Forelimb muscle (tissue), 1 donor: ENCODE results near the gene PROX1. TPM values are rescaled to one million over a fixed set of nuclear protein-coding genes. Genes with fewer than 3 reads are reported as not detected.
"Not testable (repeated sequence)": the region's sequence is repeated elsewhere in the genome, so short reads cannot be mapped to it uniquely, and the experiment has no call there.

ENCODE experiments used
- DNase-seq: peaks from one replicate; pipeline ENCODE4 v3.0.0-alpha.2; 2013; ENCODE audit warnings: low read depth
- polyA plus RNA-seq: library from polyadenylated mRNA; unstranded; fragments of 120-200 nt; gene quantifications from one replicate; pipeline ENCODE4 v1.2.1, GENCODE V29; 2013; ENCODE audit not compliant: insufficient read length

Gene PROX1
- polyA plus RNA-seq, 1 donor = 12.8 TPM

DNA sequence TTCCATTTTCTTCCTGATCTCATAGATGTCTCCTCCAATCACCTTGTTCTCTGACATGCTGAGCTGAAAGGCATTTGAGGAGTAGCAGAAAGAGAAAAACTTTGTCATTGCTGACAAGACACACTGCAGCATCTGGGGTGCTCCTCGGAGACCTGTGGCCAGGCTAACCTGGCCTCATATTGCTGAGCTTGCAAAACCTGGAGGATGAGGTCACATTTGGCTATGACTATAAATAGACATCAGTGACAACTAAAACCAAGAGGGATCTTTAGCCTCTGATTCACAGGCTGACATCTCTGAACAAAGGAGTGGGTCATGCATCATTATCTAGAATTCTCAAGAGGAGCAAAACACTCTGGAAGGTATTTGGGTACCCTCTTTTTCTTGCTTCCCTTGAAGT lies 83.7 kb downstream of the PROX1 start:
- DNase-seq = no peak

DNA sequence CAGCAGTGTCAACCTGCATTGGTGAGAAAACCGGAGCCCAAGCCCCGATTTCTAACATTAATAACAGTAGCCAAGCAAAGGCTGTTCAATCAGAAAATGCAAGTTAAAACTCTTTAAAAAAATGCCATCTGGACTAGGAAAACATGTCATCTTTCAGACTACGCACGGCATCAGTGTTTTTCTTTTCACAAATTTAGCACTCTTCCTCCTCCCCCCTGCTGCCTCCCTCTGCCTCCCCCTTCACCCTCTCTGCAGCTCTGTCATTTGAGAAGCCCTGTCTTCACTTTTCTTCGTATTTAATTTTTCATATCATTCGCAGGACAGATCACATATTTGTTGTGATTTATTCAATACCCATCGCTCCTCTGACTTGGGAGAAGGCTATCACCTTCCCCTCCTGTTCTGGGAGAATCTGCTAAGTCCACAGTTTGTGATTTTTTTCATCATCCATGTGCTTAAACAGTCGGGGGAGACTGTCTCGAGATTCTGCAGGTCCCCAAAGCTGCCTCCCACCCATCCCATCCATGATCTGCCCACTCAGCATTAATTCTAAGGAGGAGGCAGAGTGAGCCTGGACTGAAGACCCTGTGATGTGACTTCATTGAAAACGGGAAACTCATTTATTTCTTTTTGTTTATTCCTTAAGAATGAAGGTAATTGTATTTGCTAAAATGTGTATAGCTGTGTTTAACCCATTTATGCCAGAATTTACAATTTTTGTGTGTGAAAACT lies 84.8 kb downstream of the PROX1 start:
- DNase-seq = no peak

DNA sequence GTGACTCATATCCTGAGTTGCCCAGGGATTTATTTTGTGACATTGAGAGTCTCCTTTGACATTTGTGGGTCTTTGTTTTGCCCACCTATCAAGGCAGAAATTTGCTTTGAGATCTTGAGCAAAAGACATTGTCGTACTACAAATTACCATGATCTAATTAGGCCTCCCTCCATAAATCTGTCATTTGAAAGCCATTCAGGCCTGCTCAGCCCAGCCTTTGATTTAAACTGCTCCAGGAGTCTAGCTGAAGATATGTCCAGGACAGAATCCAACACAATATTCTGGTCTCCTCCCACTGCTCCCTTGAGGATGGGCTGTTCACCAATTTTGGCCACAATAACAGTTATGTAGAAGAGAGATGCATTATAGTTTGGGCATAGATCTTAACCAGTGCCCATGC lies 86.7 kb downstream of the PROX1 start:
- no peak for DNase-seq

DNA sequence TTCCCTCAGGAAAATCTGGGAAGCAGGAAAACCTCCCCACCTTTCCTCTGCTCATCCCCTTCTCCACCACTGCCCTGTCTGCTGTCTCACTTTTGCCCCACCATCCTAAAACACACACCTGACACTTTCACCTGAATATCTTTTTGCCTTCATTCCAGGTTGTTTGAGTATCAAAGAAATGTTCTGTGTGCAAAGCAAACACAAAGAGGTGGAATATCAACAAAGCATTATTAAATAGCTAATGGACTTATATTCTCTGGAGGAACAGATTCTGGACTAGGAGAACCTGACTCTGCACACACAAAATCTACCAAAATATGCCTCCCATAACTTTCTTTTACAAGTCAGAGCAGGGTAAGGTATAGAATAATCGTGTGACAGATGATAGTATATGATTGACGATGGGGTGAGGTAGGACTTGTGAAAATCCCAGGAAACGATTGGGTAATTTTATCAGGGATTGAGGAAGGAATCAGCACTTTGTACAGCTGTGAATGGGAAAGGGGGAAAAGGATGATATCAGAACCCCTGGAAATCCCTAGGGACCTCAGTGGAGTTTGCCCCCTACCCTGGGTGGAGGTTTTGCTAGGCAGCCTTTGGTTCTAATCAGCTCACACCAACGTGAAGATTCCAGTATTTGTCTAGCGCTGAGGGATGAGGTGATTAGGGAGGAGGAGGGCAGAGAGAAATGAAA lies 87.7 kb downstream of the PROX1 start:
- DNase-seq = no peak

- DNase-seq = no peak
Observed at GRCh38 chr1:214075999-214076707, 88.4 kb downstream of the PROX1 start.

DNA sequence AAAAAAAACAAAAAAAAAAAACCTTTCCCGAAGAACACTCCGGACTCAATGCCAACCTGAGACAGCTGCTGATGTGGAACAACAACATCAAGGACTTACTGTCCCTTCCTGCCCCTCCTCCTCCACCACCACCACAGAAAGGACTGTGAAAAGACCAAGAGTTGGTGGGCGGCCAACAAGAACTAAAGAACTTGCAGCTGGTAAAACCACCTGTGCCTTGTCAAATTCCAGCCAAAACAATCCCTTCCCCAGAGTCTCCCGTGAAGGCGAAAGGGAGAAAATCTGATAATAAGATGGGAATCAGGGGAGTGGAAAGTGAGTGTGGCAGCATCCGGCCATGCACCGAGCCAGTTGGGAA lies 88.9 kb downstream of the PROX1 start:
- DNase-seq = no peak

GRCh38 chr1:214078950-214079349 lies 91.2 kb downstream of the PROX1 start:
- DNase-seq = no peak

DNA sequence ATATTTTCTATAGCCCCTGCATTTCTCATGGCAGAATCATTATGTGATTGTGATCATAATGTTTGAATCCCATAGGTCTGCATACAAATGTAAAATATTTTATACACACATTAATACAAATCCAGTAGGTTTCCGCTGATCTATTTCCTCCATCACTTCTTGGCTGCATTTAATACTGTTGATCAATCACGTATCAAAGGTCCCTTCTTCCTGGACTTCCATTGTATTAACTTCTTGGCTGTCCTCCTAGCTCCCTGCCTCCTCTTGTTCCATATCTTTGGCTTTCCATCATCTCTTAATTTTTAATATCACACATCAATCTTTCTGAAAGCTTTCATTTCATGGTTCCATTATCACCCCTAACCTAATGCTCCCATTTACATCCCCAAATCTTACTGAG lies 97.6 kb downstream of the PROX1 start:
- DNase-seq = no peak

GRCh38 chr1:214086945-214087344 lies 99.2 kb downstream of the PROX1 start:
- no peak for DNase-seq

DNA sequence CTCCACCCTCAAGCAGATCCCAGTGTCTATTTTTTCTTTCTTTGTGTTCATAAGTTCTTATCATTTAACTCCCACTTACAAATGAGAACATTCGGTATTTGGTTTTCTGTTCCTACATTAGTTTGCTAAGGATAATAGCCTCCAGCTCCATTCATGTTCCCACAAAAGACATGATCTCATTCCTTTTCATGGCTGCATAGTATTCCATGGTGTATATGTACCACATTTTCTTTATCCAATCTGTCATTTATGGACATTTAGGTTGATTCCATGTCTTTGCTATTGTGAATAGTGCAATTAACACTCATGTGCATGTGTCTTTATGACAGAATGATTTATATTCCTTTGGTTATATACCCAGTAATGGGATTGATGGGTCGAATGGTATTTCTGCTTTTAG lies 101.2 kb downstream of the PROX1 start:
- not testable (repeated sequence) for DNase-seq
